Lower leg skin (tissue), 3 donors: ENCODE measurements around the gene WNK2.

ENCODE experiments used
- POLR2A ChIP-seq, 2 donors: fragments of 450-650 bp; IDR thresholded peaks; one replicate each; pipeline ENCODE4 v1.6.1; 2016 to 2017; ENCODE audit warnings: antibody characterized with exemption in 2 of 2, mild to moderate bottlenecking in 1 of 2, moderate library complexity in 1 of 2
- TF ChIP-seq, protein P1 (sequence below), 3 donors: fragments of 450-650 bp; IDR thresholded peaks; one replicate each; pipeline ENCODE4 v1.5.1; 2016; ENCODE audit warnings: antibody characterized with exemption in 3 of 3, mild to moderate bottlenecking in 3 of 3, moderate library complexity in 2 of 3

DNA sequence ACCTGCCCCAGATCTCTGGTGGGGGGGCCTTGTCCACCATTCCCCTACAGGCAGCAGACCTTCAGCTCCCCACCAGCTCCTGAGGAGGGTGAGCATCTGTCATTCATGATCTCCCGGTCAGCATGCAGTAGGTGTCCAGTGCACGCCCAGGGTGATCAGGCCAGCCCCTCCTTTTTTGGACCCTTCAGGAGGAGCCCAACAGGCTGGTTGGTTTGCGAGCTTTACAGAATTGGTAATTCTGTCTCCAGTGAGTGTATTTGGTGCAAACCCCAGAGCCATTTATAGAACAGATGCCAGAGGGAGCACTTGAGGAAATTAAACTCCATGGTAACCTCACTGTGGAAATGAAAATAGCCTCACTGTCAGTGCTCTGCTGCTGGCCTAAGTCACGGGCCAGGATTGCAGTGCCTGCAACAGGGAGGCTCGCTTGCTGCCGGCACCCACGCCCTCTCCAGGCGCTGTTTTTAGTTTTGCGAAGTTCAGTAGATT, 23.4 kb downstream of the WNK2 start:
- TF ChIP-seq, protein P1, sequence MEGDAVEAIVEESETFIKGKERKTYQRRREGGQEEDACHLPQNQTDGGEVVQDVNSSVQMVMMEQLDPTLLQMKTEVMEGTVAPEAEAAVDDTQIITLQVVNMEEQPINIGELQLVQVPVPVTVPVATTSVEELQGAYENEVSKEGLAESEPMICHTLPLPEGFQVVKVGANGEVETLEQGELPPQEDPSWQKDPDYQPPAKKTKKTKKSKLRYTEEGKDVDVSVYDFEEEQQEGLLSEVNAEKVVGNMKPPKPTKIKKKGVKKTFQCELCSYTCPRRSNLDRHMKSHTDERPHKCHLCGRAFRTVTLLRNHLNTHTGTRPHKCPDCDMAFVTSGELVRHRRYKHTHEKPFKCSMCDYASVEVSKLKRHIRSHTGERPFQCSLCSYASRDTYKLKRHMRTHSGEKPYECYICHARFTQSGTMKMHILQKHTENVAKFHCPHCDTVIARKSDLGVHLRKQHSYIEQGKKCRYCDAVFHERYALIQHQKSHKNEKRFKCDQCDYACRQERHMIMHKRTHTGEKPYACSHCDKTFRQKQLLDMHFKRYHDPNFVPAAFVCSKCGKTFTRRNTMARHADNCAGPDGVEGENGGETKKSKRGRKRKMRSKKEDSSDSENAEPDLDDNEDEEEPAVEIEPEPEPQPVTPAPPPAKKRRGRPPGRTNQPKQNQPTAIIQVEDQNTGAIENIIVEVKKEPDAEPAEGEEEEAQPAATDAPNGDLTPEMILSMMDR (IDR thresholded peaks at IDR 0.05): no peak
- no peak for TF ChIP-seq POLR2A (IDR thresholded peaks at IDR 0.05)
